ENCODE results near the gene DOCK2. TPM values are rescaled to one million over a fixed set of nuclear protein-coding genes. Genes with fewer than 3 reads are reported as not detected.
"Not testable (repeated sequence)": the region's sequence is repeated elsewhere in the genome, so short reads cannot be mapped to it uniquely, and the experiment has no call there.

The DOCK2 gene
- total RNA-seq, 1 donor from 2014 or later: 4.2 TPM

- Histone ChIP-seq H3K27me3 (ENCODE audit: low read depth) (peaks cover 73% of the 10 kb centered on the region), H3K36me3 (no peaks in the 10 kb centered on the region), H3K4me3 (no peak overlapping the region), H3K27ac (replicated peaks) (no peak overlapping the region), H3K9me3 (replicated peaks) (no peaks in the 10 kb centered on the region), H3K4me1 (no peaks in the 10 kb centered on the region)
- intact Hi-C loops (cut with micrococcal nuclease): no loop called here
- no peak for DNase-seq
- no peak for TF ChIP-seq CTCF (IDR thresholded peaks at IDR 0.05; ENCODE audit: borderline replicate concordance)
Measured at GRCh38 chr5:170080786-170081445, 443.8 kb downstream of the DOCK2 start.

- no peak for DNase-seq
- no peak overlapping the region for H3K4me3 ChIP-seq
- no peaks in the 10 kb centered on the region for H3K36me3 ChIP-seq
- intact Hi-C loops (cut with micrococcal nuclease): no loop called here
- no peak for TF ChIP-seq CTCF (IDR thresholded peaks at IDR 0.05; ENCODE audit: borderline replicate concordance)
- no peaks in the 10 kb centered on the region for H3K9me3 ChIP-seq (replicated peaks)
- H3K27me3 ChIP-seq (ENCODE audit: low read depth): peaks cover 66% of the 10 kb centered on the region
- no peak overlapping the region for H3K27ac ChIP-seq (replicated peaks)
- no peaks in the 10 kb centered on the region for H3K4me1 ChIP-seq
Measured at GRCh38 chr5:170081616-170082015, 444.5 kb downstream of the DOCK2 start.

- Histone ChIP-seq H3K4me1 (no peaks in the 10 kb centered on the region), H3K9me3 (replicated peaks) (no peaks in the 10 kb centered on the region), H3K36me3 (no peaks in the 10 kb centered on the region), H3K27ac (replicated peaks) (no peak overlapping the region), H3K4me3 (no peak overlapping the region), H3K27me3 (ENCODE audit: low read depth) (peaks cover 55% of the 10 kb centered on the region)
- intact Hi-C loops (cut with micrococcal nuclease): no loop called here
- DNase-seq: no peak
- no peak for TF ChIP-seq CTCF (IDR thresholded peaks at IDR 0.05; ENCODE audit: borderline replicate concordance)
Measured at GRCh38 chr5:170082701-170083100, 445.6 kb downstream of the DOCK2 start.

- peaks cover 31% of the 10 kb centered on the region for H3K27me3 ChIP-seq (ENCODE audit: low read depth)
- intact Hi-C loops (cut with micrococcal nuclease): no loop called here
Measured at GRCh38 chr5:170087168-170087817, 450.2 kb downstream of the DOCK2 start.

GRCh38 chr5:170092455-170093101 lies 455.5 kb downstream of the DOCK2 start:
- TF ChIP-seq CTCF (IDR thresholded peaks at IDR 0.05; ENCODE audit: borderline replicate concordance): no peak
- Histone ChIP-seq H3K9me3 (replicated peaks) (no peaks in the 10 kb centered on the region), H3K27me3 (ENCODE audit: low read depth) (peaks cover 45% of the 10 kb centered on the region), H3K36me3 (no peaks in the 10 kb centered on the region), H3K27ac (replicated peaks) (no peak overlapping the region), H3K4me3 (no peak overlapping the region), H3K4me1 (no peaks in the 10 kb centered on the region)
- no peak for DNase-seq
- intact Hi-C loops (cut with micrococcal nuclease): no loop called here

More at GRCh38 chr5:170087168-170087817, 450.2 kb downstream of the DOCK2 start:
- no peaks in the 10 kb centered on the region for H3K9me3 ChIP-seq (replicated peaks)
- no peaks in the 10 kb centered on the region for H3K4me1 ChIP-seq
- H3K27ac ChIP-seq (replicated peaks): no peak overlapping the region
- H3K36me3 ChIP-seq: no peaks in the 10 kb centered on the region
- no peak for DNase-seq
- no peak for TF ChIP-seq CTCF (IDR thresholded peaks at IDR 0.05; ENCODE audit: borderline replicate concordance)
- H3K4me3 ChIP-seq: no peak overlapping the region

- H3K4me3 ChIP-seq; H3K36me3 ChIP-seq; H3K27ac ChIP-seq (replicated peaks); H3K4me1 ChIP-seq; H3K9me3 ChIP-seq (replicated peaks); intact Hi-C loops (cut with micrococcal nuclease); DNase-seq: not testable (repeated sequence)
- peaks cover 45% of the 10 kb centered on the region for H3K27me3 ChIP-seq (ENCODE audit: low read depth)
Measured at GRCh38 chr5:170094329-170094728, 457.3 kb downstream of the DOCK2 start.

Measured in left ventricle myocardium inferior (tissue), 1 donor.